Measurements from ENCODE around the gene TMEM201.
A peak's percentile ranks its signal among the peaks of the same experiment; 100 is the strongest.

DNA sequence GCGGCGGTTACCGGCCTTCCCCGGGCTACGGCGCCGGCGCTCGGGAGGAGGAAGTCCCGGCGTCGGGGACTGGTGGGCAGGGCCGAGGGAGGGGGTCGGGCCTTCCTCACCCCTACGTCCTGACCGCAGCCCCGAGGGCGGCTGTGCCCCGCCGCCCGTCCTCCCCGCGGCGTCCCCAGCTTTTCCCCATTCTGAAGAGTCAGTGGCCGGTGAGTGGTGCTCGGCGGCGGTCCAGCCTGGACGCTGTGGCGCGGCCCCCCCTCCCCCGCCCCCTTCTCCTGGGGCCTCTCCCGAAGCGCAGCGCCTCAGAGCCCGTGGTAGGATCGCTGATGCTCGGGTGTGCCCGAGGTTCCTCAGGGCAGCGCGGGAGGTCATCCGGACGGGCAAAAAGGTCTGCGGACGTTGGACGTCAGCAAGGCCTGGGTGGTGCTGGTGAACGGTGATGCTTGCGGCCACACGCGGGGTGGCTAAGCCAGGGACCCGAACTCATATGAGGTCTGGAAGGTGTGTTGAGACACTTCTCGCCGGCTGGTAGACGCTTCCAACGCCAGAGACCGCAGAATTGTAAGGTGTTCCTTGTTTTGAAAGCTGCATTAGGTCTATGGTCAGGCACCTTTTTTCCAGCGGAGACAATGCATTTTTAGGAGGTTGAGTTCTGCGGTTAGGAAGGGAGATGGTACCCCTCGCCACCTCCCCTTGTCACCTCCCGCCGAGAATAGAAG, 48.7 kb upstream of the TMEM201 start:
- TF ChIP-seq FOXM1 (IDR thresholded peaks at IDR 0.05; ENCODE audit: borderline replicate concordance, low read depth): no peak
- no peak for TF ChIP-seq YY1 (IDR thresholded peaks at IDR 0.05; ENCODE audit: low read depth)
- TF ChIP-seq RAD21 (IDR thresholded peaks at IDR 0.05; ENCODE audit: low read depth): no peak
- TF ChIP-seq TAF1 (IDR thresholded peaks at IDR 0.05; ENCODE audit: low read depth): no peak
- TF ChIP-seq CREB1 (IDR thresholded peaks at IDR 0.05; ENCODE audit: low read depth): no peak
- TF ChIP-seq TCF12 (IDR thresholded peaks at IDR 0.05; ENCODE audit: low read depth): peak; percentile 27; the same call in 1 of the 2 replicates
- TF ChIP-seq, protein P1, sequence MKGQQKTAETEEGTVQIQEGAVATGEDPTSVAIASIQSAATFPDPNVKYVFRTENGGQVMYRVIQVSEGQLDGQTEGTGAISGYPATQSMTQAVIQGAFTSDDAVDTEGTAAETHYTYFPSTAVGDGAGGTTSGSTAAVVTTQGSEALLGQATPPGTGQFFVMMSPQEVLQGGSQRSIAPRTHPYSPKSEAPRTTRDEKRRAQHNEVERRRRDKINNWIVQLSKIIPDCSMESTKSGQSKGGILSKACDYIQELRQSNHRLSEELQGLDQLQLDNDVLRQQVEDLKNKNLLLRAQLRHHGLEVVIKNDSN (IDR thresholded peaks at IDR 0.05): no peak
- TF ChIP-seq, protein P2, sequence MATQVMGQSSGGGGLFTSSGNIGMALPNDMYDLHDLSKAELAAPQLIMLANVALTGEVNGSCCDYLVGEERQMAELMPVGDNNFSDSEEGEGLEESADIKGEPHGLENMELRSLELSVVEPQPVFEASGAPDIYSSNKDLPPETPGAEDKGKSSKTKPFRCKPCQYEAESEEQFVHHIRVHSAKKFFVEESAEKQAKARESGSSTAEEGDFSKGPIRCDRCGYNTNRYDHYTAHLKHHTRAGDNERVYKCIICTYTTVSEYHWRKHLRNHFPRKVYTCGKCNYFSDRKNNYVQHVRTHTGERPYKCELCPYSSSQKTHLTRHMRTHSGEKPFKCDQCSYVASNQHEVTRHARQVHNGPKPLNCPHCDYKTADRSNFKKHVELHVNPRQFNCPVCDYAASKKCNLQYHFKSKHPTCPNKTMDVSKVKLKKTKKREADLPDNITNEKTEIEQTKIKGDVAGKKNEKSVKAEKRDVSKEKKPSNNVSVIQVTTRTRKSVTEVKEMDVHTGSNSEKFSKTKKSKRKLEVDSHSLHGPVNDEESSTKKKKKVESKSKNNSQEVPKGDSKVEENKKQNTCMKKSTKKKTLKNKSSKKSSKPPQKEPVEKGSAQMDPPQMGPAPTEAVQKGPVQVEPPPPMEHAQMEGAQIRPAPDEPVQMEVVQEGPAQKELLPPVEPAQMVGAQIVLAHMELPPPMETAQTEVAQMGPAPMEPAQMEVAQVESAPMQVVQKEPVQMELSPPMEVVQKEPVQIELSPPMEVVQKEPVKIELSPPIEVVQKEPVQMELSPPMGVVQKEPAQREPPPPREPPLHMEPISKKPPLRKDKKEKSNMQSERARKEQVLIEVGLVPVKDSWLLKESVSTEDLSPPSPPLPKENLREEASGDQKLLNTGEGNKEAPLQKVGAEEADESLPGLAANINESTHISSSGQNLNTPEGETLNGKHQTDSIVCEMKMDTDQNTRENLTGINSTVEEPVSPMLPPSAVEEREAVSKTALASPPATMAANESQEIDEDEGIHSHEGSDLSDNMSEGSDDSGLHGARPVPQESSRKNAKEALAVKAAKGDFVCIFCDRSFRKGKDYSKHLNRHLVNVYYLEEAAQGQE (IDR thresholded peaks at IDR 0.05; ENCODE audit: low read depth): no peak
- 0 out of 2 replicates have a peak, but pooled peaks have one; percentile 14 for TF ChIP-seq EP300 (IDR thresholded peaks at IDR 0.05; ENCODE audit: borderline replicate concordance)
- TF ChIP-seq NFIC (IDR thresholded peaks at IDR 0.05): no peak; the same call in 1 of the 2 replicates
- TF ChIP-seq CEBPB (IDR thresholded peaks at IDR 0.05): no peak
- TF ChIP-seq, protein P3, sequence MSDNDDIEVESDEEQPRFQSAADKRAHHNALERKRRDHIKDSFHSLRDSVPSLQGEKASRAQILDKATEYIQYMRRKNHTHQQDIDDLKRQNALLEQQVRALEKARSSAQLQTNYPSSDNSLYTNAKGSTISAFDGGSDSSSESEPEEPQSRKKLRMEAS (IDR thresholded peaks at IDR 0.05): no peak
- no peak for TF ChIP-seq EGR1 (IDR thresholded peaks at IDR 0.05)

Measured in Ishikawa (cell line).